ENCODE measurements around the gene PPIL3. TPM values are rescaled to one million over a fixed set of nuclear protein-coding genes. Genes with fewer than 3 reads are reported as not detected.

The PPIL3 gene
- total RNA-seq, 1 donor from 2014 or later: 16.2 TPM

GRCh38 chr2:200828572-200829257 lies 60.2 kb downstream of the PPIL3 start:
- DNase-seq (ENCODE audit: extremely low spot score in 2 of 2): no peak
- Histone ChIP-seq H3K27ac (no peak overlapping the region), H3K4me1 (no peaks in the 10 kb centered on the region), H3K27me3 (no peaks in the 10 kb centered on the region), H3K9me3 (no peaks in the 10 kb centered on the region), H3K4me3 (no peak overlapping the region), H3K36me3 (peaks cover 0 to 6% of the 10 kb centered on the region in 2 donors)
- intact Hi-C loops (cut with DNase I): no loop called here
- TF ChIP-seq POLR2AphosphoS5 (IDR thresholded peaks at IDR 0.05; ENCODE audit: insufficient read depth in 1 of 2, low read depth in 1 of 2): no peak
- no peak for TF ChIP-seq POLR2A (IDR thresholded peaks at IDR 0.05)
- TF ChIP-seq CTCF (IDR thresholded peaks at IDR 0.05): no peak

GRCh38 chr2:200828104-200828503 lies 60.8 kb downstream of the PPIL3 start:
- no peak for TF ChIP-seq POLR2A (IDR thresholded peaks at IDR 0.05)
- TF ChIP-seq CTCF (IDR thresholded peaks at IDR 0.05): no peak
- no peak for TF ChIP-seq POLR2AphosphoS5 (IDR thresholded peaks at IDR 0.05; ENCODE audit: insufficient read depth in 1 of 2, low read depth in 1 of 2)
- no peak overlapping the region for H3K4me3 ChIP-seq
- no peaks in the 10 kb centered on the region for H3K27me3 ChIP-seq
- H3K4me1 ChIP-seq: no peaks in the 10 kb centered on the region
- H3K9me3 ChIP-seq: no peaks in the 10 kb centered on the region
- no peak overlapping the region for H3K27ac ChIP-seq
- DNase-seq (ENCODE audit: extremely low spot score in 2 of 2): no peak
- H3K36me3 ChIP-seq: peaks cover 0 to 6% of the 10 kb centered on the region in 2 donors
- intact Hi-C loops (cut with DNase I): no loop called here

- H3K9me3 ChIP-seq: no peaks in the 10 kb centered on the region
- TF ChIP-seq POLR2A (IDR thresholded peaks at IDR 0.05) (no peak), POLR2AphosphoS5 (IDR thresholded peaks at IDR 0.05; ENCODE audit: insufficient read depth in 1 of 2, low read depth in 1 of 2) (no peak), CTCF (IDR thresholded peaks at IDR 0.05) (no peak)
- DNase-seq (ENCODE audit: extremely low spot score in 2 of 2): no peak
- peaks cover 0 to 56% of the 10 kb centered on the region in 2 donors for H3K36me3 ChIP-seq
- intact Hi-C loops (cut with DNase I): no loop called here
- no peak overlapping the region for H3K4me3 ChIP-seq
- no peaks in the 10 kb centered on the region for H3K27me3 ChIP-seq
- no peaks in the 10 kb centered on the region for H3K4me1 ChIP-seq
- H3K27ac ChIP-seq: no peak overlapping the region
Measured at GRCh38 chr2:200821686-200822245, 67.1 kb downstream of the PPIL3 start.

Small RNA genes lying within 50 kb of the gene (small RNA-seq; reads per million reads assigned to genes)
- gene RF00019 (not detected), gene RNA5SP115 (not detected), gene RNU6-312P (not detected), gene RNU6-31P (not detected), gene RNU6-762P (not detected)

Other genes starting within 250 kb of the PPIL3 start
- gene BZW1, start 77.2 kb downstream of the PPIL3 start, total RNA-seq: 128 TPM
- gene CLK1, start 24.4 kb downstream of the PPIL3 start, total RNA-seq: 184 TPM
- 18.7 TPM for gene NIF3L1, start 294 bp upstream of the PPIL3 start, total RNA-seq
- gene ORC2, start 74.6 kb upstream of the PPIL3 start, total RNA-seq: 21.6 TPM
- gene HYCC2, start 182.6 kb upstream of the PPIL3 start, total RNA-seq: 14.7 TPM
- gene NDUFB3, start 182.9 kb upstream of the PPIL3 start, total RNA-seq: 38.8 TPM
- gene CFLAR, start 227.1 kb upstream of the PPIL3 start, total RNA-seq: 144 TPM

Measured in vagina (tissue), 2 donors.